Heart left ventricle (tissue), 16 donors: ENCODE measurements around the gene ADSS1. TPM values are rescaled to one million over a fixed set of nuclear protein-coding genes. Genes with fewer than 3 reads are reported as not detected.

Experiments used
- ATAC-seq, 4 donors: fragments of 200-7000 bp; cut with Tn5 transposase; one replicate each; pipeline ENCODE4 v1.9.1; 2020 to 2022; ENCODE audit warnings: moderate library complexity in 4 of 4, mild to moderate bottlenecking in 3 of 4, moderate number of reproducible peaks in 1 of 4
- DNase-seq, 5 donors: peaks; one replicate each; pipeline ENCODE4 v3.0.0-alpha.2; 2020
- H3K27ac ChIP-seq, 12 donors: fragments of 200-600 bp; sonication (generic) in 4 of 12; one replicate each; pipeline versions ENCODE4 v1.5.0 to v1.8.0; 2016 to 2022; ENCODE audit warnings: mild to moderate bottlenecking in 2 of 12
- H3K27me3 ChIP-seq, 9 donors: fragments of 200-600 bp; sonication (generic) in 2 of 9; one replicate each; pipeline versions ENCODE4 v1.5.1 to v1.8.0; 2016 to 2022; ENCODE audit warnings: mild to moderate bottlenecking in 3 of 9
- H3K36me3 ChIP-seq, 9 donors: fragments of 200-600 bp; sonication (generic) in 2 of 9; one replicate each; pipeline versions ENCODE4 v1.5.0 to v1.8.0; 2018 to 2022; ENCODE audit warnings: mild to moderate bottlenecking in 2 of 9
- H3K4me1 ChIP-seq, 12 donors: fragments of 200-600 bp; sonication (generic) in 4 of 12; one replicate each; pipeline versions ENCODE4 v1.5.0 to v1.8.0; 2016 to 2022; ENCODE audit warnings: mild to moderate bottlenecking in 3 of 12
- H3K4me3 ChIP-seq, 12 donors: fragments of 200-600 bp; sonication (generic) in 4 of 12; one replicate each; pipeline versions ENCODE4 v1.5.0 to v1.8.0; 2017 to 2022; ENCODE audit warnings: mild to moderate bottlenecking in 9 of 12, moderate library complexity in 4 of 12
- H3K9me3 ChIP-seq, 12 donors: fragments of 200-600 bp; sonication (generic) in 4 of 12; one replicate each; pipeline versions ENCODE4 v1.5.0 to v1.8.0; 2016 to 2022; ENCODE audit warnings: mild to moderate bottlenecking in 1 of 12
- CTCF ChIP-seq, 12 donors: fragments of 200-600 bp; sonication (generic) in 4 of 12; IDR thresholded peaks; one replicate each; pipeline versions ENCODE4 v1.5.0 to v1.8.0; 2018 to 2022; ENCODE audit warnings: antibody characterized with exemption in 12 of 12, mild to moderate bottlenecking in 5 of 12
- POLR2A ChIP-seq, 2 donors: fragments of 450-650 bp; IDR thresholded peaks; one replicate each; pipeline ENCODE4 v1.6.1; 2017; ENCODE audit warnings: antibody characterized with exemption in 2 of 2, mild to moderate bottlenecking in 2 of 2, moderate library complexity in 2 of 2
- WGBS, 4 donors: extraction: QIAGEN DNeasy Blood & Tissue Kit in 2 of 4; methylation state at CpG; one replicate each; pipeline versions ENCODE4 v1.1.5 to v1.1.7; 2013 to 2018; 5-methylcytosine and 5-hydroxymethylcytosine counted together
- intact Hi-C, 10 donors: fragments of 100-400 bp; cut with DNase I; formaldehyde crosslinking; loops; one replicate each; pipeline versions ENCODE4 v1.11.1 to v1.14.2; 2022
- polyA plus RNA-seq, 2 donors: library from polyadenylated mRNA; stranded (reverse); fragments of 200-250 nt; gene quantifications; one replicate each; pipeline ENCODE4 v1.2.3, GENCODE V29; 2013
- total RNA-seq, 9 donors: library from RNA; depleted of rRNA in 2 of 9; stranded (reverse); fragments of >200 nt in 2 of 9; fragmentation: NEBNext Ultra II Directional in 3 of 9; extraction: Animal tissue kit (Norgen Biotek cat#: 25700) in 3 of 9; gene quantifications; one replicate each; pipeline versions ENCODE4 v1.1.0 to v1.2.4, GENCODE V29; 2016 to 2023
- donor health status: ischemic (EF 13 %, LVEDD 7.1; RV severe dilation, severe dysfunction).
- donor health status: healthy with polysubstance abuse.
- donor health status: DM: no; HTN: yes; CAD: no.
- donor health status: DM: no; HTN: no; CAD: no.
- donor health status: ischemic (EF 25% LVEDD 6.9; RV normal size, moderate dysfunction).
- donor health status: ischemic (EF 25% LVEDD 5.7; RV mildly dilated, moderate dysfunction).
- donor health status: healthy.
- donor health status: DM: yes; HTN: yes; CAD: no.
- donor health status: ischemic (EF 35%, LVEDD 5.7; RV mildly dilated, moderate dysfunction).
- donor health status: nonischemic (EF 11% LVEDD 7.7; RV severe dilation, severe dysfunction).
- donor health status: DM: yes; HTN: yes; CAD: no.
- donor health status: PGD.
- donor health status: ischemic (EF 29% LVEDD 5.4; RV normal size, mild dysfunction).
- donor health status: nonischemic (EF 23%, LVEDD 6.1; RV moderate dilation, normal function).

The ADSS1 gene
- total and polyA plus RNA-seq, 11 donors: 64.7 to 258 (median 160) TPM

- WGBS, 4 donors: 0 to 1% (median 1%) methylated on average over 66 to 95 of the region's 95 CpGs
- TF ChIP-seq POLR2A (IDR thresholded peaks at IDR 0.05) (peak; percentile 81 to 92), CTCF (IDR thresholded peaks at IDR 0.05) (no peak)
- Histone ChIP-seq H3K4me3 (peak within 1 kb of the TSS; percentile 68 to 100 (median 87)), H3K36me3 (peaks cover 0 to 29% (median 26%) of the 10 kb centered on the region in 9 donors), H3K9me3 (no peaks in the 10 kb centered on the region), H3K4me1 (peaks cover 0 to 34% (median 24%) of the 10 kb centered on the region in 12 donors), H3K27ac (peak within 1 kb of the TSS in 11 of 12 donors; percentile 58 to 95 (median 88)), H3K27me3 (no peaks in the 10 kb centered on the region)
- intact Hi-C loops: loop anchor here in 2 of 10 donors (1.0 to 5.0 kb wide), 2 partner anchors 31 to 39 kb away; no protein-coding TSS in a partner anchor
- ATAC-seq (peak; percentile 95 to 97 (median 95)), DNase-seq (peak; percentile 100)
Observed at GRCh38 chr14:104752735-104753527, 28.9 kb downstream of the ADSS1 start, which contains the start of gene SIVA1. TSS of gene SIVA1 (plus strand) at chr14:104753147. CDS start at chr14:104753202, 55 bp downstream.

- DNase-seq: no peak
- H3K4me1 ChIP-seq: peaks cover 0 to 33% (median 24%) of the 10 kb centered on the region in 12 donors
- H3K36me3 ChIP-seq: peaks cover 0 to 36% (median 29%) of the 10 kb centered on the region in 9 donors
Observed at GRCh38 chr14:104753528-104754212, 29.6 kb downstream of the ADSS1 start.

GRCh38 chr14:104754213-104754851, 30.3 kb downstream of the ADSS1 start:
- 42 to 65% (median 60%) methylated on average over 12 to 13 of the region's 13 CpGs for WGBS, 4 donors
- Histone ChIP-seq H3K4me1 (peaks cover 0 to 30% (median 24%) of the 10 kb centered on the region in 12 donors), H3K27ac (peak overlapping the region in 4 of 12 donors; percentile 85 to 91 (median 89)), H3K9me3 (no peaks in the 10 kb centered on the region), H3K27me3 (no peaks in the 10 kb centered on the region), H3K4me3 (peak overlapping the region in 11 of 12 donors; percentile 68 to 99 (median 86)), H3K36me3 (peaks cover 0 to 43% (median 36%) of the 10 kb centered on the region in 9 donors)
- intact Hi-C loops: loop anchor here in 1 of 10 donors (5.0 kb wide), 1 partner anchor 38 kb away; no protein-coding TSS in a partner anchor
- TF ChIP-seq POLR2A (IDR thresholded peaks at IDR 0.05): no peak
- no peak for TF ChIP-seq CTCF (IDR thresholded peaks at IDR 0.05)
- ATAC-seq: no peak
- DNase-seq: peak in 1 of 5 donors; percentile 19

More at GRCh38 chr14:104753528-104754212, 29.6 kb downstream of the ADSS1 start:
- no peak for TF ChIP-seq POLR2A (IDR thresholded peaks at IDR 0.05)
- TF ChIP-seq CTCF (IDR thresholded peaks at IDR 0.05): no peak
- peak in 2 of 4 donors; percentile 0 for ATAC-seq
- peak overlapping the region; percentile 68 to 100 (median 87) for H3K4me3 ChIP-seq
- H3K9me3 ChIP-seq: no peaks in the 10 kb centered on the region
- no peaks in the 10 kb centered on the region for H3K27me3 ChIP-seq
- peak overlapping the region in 11 of 12 donors; percentile 58 to 95 (median 88) for H3K27ac ChIP-seq
- intact Hi-C loops: loop anchor here in 1 of 10 donors (5.0 kb wide), 1 partner anchor 39 kb away; no protein-coding TSS in a partner anchor
- WGBS, 4 donors: 2 to 11% (median 5%) methylated on average over 8 to 30 of the region's 30 CpGs
